GM12878 (cell line): ENCODE results near the gene MLXIPL.

ENCODE experiments used
- BCL11A ChIP-seq: IDR thresholded peaks from 2 replicates; pipeline ENCODE4 v1.6.1; 2011; ENCODE audit warnings: low read depth, low read length
- EP300 ChIP-seq, 2 experiments: fragments of 150-350 bp in 1 of 2; IDR thresholded peaks; 2 replicates each; pipeline ENCODE4 v1.6.1; 2011 to 2012; ENCODE audit warnings: low read depth in 2 of 2, low read length in 2 of 2, borderline replicate concordance in 1 of 2, improper control_type of control experiment in 1 of 2, inconsistent platforms in 1 of 2; ENCODE audit not compliant: control insufficient read depth in 1 of 2
- KDM1A ChIP-seq: fragments of 200-600 bp; sonication (generic); IDR thresholded peaks from 2 replicates; pipeline ENCODE4 v1.6.1; 2016; ENCODE audit warnings: borderline replicate concordance
- NFYB ChIP-seq: IDR thresholded peaks from 2 replicates; pipeline ENCODE4 v1.6.1; 2011; ENCODE audit warnings: low read depth, mild to moderate bottlenecking, low read length, improper control_type of control experiment, moderate library complexity; ENCODE audit not compliant: insufficient read depth
- RELA ChIP-seq: fragments of 450-650 bp; IDR thresholded peaks from 2 replicates; pipeline ENCODE4 v1.8.0; 2014; ENCODE audit warnings: borderline replicate concordance; ENCODE audit not compliant: partially characterized antibody
- TF ChIP-seq, protein P1 (sequence below), 3 experiments: IDR thresholded peaks in 2 of 3; conservative IDR thresholded peaks in 1 of 3; 2 replicates each; pipeline ENCODE4 v1.5.1; 2011; ENCODE audit warnings: low read depth in 3 of 3, low read length in 3 of 3, mild to moderate bottlenecking in 3 of 3, control low read depth in 2 of 3, moderate library complexity in 2 of 3, inconsistent platforms in 1 of 3, mixed read lengths in 1 of 3; ENCODE audit not compliant: control insufficient read depth in 2 of 3, insufficient read depth in 1 of 3; ENCODE audit errors: extremely low read depth in 1 of 3

- TF ChIP-seq BCL11A (no peak), NFYB (no peak), EP300 (IDR thresholded peaks at IDR 0.05; ENCODE audit: borderline replicate concordance in 1 of 2, control insufficient read depth in 1 of 2, low read depth in 2 of 2, low read length in 2 of 2) (no peak), KDM1A (no peak), RELA (no peak)
- TF ChIP-seq, protein P1, sequence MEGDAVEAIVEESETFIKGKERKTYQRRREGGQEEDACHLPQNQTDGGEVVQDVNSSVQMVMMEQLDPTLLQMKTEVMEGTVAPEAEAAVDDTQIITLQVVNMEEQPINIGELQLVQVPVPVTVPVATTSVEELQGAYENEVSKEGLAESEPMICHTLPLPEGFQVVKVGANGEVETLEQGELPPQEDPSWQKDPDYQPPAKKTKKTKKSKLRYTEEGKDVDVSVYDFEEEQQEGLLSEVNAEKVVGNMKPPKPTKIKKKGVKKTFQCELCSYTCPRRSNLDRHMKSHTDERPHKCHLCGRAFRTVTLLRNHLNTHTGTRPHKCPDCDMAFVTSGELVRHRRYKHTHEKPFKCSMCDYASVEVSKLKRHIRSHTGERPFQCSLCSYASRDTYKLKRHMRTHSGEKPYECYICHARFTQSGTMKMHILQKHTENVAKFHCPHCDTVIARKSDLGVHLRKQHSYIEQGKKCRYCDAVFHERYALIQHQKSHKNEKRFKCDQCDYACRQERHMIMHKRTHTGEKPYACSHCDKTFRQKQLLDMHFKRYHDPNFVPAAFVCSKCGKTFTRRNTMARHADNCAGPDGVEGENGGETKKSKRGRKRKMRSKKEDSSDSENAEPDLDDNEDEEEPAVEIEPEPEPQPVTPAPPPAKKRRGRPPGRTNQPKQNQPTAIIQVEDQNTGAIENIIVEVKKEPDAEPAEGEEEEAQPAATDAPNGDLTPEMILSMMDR (IDR thresholded peaks at IDR 0.05 in 2 of 3, conservative IDR thresholded peaks at IDR 0.05 in 1 of 3; ENCODE audit: control insufficient read depth in 2 of 3, extremely low read depth in 1 of 3, insufficient read depth in 1 of 3, low read depth in 3 of 3, low read length in 3 of 3): no peak
Measured at GRCh38 chr7:73624669-73625001, 313 bp upstream of the MLXIPL start.
